Astrocyte (in vitro differentiated cells and primary cell): Measurements from ENCODE around the gene ZNF284. TPM values are rescaled to one million over a fixed set of nuclear protein-coding genes. Genes with fewer than 3 reads are reported as not detected.

ENCODE experiments used
- DNase-seq: peaks from one replicate; pipeline ENCODE4 v3.0.0-alpha.2; 2010; ENCODE audit warnings: low read depth
- FAIRE-seq: peaks from 2 replicates; lab custom pipeline; 2011; peaks lifted over from hg19 to GRCh38; lab: Jason Lieb, UNC
- H2AFZ ChIP-seq: 2 replicates; pipeline ENCODE4 v1.6.0; 2012; ENCODE audit warnings: low read depth, low read length, inconsistent platforms
- H3K27ac ChIP-seq: 2 replicates; pipeline ENCODE4 v1.5.1; 2011; ENCODE audit warnings: low read depth, low read length, inconsistent platforms
- H3K27me3 ChIP-seq: 2 replicates; pipeline ENCODE4 v1.6.0; 2011; ENCODE audit warnings: low read length, inconsistent platforms; ENCODE audit not compliant: insufficient read depth
- H3K36me3 ChIP-seq: 2 replicates; pipeline ENCODE4 v1.5.1; 2011; ENCODE audit warnings: low read length, inconsistent platforms; ENCODE audit not compliant: insufficient read depth
- H3K4me1 ChIP-seq: 2 replicates; pipeline ENCODE4 v1.5.1; 2011; ENCODE audit warnings: low read length, inconsistent platforms; ENCODE audit not compliant: insufficient read depth
- H3K4me2 ChIP-seq: 2 replicates; pipeline ENCODE4 v1.6.0; 2012; ENCODE audit warnings: low read length, inconsistent platforms
- H3K4me3 ChIP-seq: 2 replicates; pipeline ENCODE4 v1.5.1; 2011; ENCODE audit warnings: low read depth, mild to moderate bottlenecking, low read length, inconsistent platforms; ENCODE audit not compliant: insufficient read depth
- H3K79me2 ChIP-seq: 2 replicates; pipeline ENCODE4 v1.6.0; 2012; ENCODE audit warnings: mild to moderate bottlenecking, low read length, inconsistent platforms; ENCODE audit not compliant: insufficient read depth
- H3K9ac ChIP-seq: 2 replicates; pipeline ENCODE4 v1.6.0; 2012; ENCODE audit warnings: mild to moderate bottlenecking, low read length, inconsistent platforms
- H3K9me3 ChIP-seq: 2 replicates; pipeline ENCODE4 v1.5.1; 2012; ENCODE audit warnings: low read depth, mild to moderate bottlenecking, low read length, inconsistent platforms; ENCODE audit not compliant: insufficient read depth
- H4K20me1 ChIP-seq: 2 replicates; pipeline ENCODE4 v1.6.0; 2012; ENCODE audit warnings: low read length, inconsistent platforms; ENCODE audit not compliant: insufficient read depth
- H3K27ac Mint-ChIP-seq: one replicate; pipeline ENCODE4 v1.8.0; 2021; ENCODE audit warnings: mild to moderate bottlenecking, mixed read lengths; ENCODE audit not compliant: unreplicated experiment
- H3K27me3 Mint-ChIP-seq: one replicate; pipeline ENCODE4 v1.8.0; 2021; ENCODE audit warnings: low read depth, mixed read lengths; ENCODE audit not compliant: unreplicated experiment
- H3K36me3 Mint-ChIP-seq: one replicate; pipeline ENCODE4 v1.8.0; 2021; ENCODE audit warnings: low read depth, mixed read lengths; ENCODE audit not compliant: unreplicated experiment
- H3K4me1 Mint-ChIP-seq: one replicate; pipeline ENCODE4 v1.8.0; 2021; ENCODE audit warnings: low read depth, mixed read lengths; ENCODE audit not compliant: unreplicated experiment
- H3K4me3 Mint-ChIP-seq: one replicate; pipeline ENCODE4 v1.8.0; 2021; ENCODE audit warnings: mild to moderate bottlenecking, moderate library complexity, mixed read lengths; ENCODE audit not compliant: unreplicated experiment
- H3K9me3 Mint-ChIP-seq: one replicate; pipeline ENCODE4 v1.8.0; 2021; ENCODE audit warnings: mild to moderate bottlenecking, mixed read lengths; ENCODE audit not compliant: unreplicated experiment
- CTCF ChIP-seq: IDR thresholded peaks from 2 replicates; pipeline ENCODE4 v1.5.1; 2011; ENCODE audit warnings: low read depth, mild to moderate bottlenecking, inconsistent platforms, low read length, moderate library complexity; ENCODE audit not compliant: insufficient read depth
- EZH2 ChIP-seq: IDR thresholded peaks from 2 replicates; pipeline ENCODE4 v1.6.1; 2012; ENCODE audit warnings: mild to moderate bottlenecking, low read length, inconsistent platforms; ENCODE audit not compliant: insufficient read depth
- total RNA-seq: library from RNA; stranded (reverse); gene quantifications from 2 replicates; pipeline ENCODE4 v1.2.1, GENCODE V29; 2021

ZNF284 gene
- total RNA-seq, 1 donor from 2014 or later: 3.7 TPM

GRCh38 chr19:44093931-44094765 lies 22.2 kb downstream of the ZNF284 start, which contains the start of gene ZNF224:
Gene ZNF224 (plus strand): TSS chr19:44094361. CDS start chr19:44097874, 3,513 bp downstream.
- Histone ChIP-seq H3K9me3 (no peaks in the 10 kb centered on the region), H3K9ac (peak within 1 kb of the TSS; percentile 92), H2AFZ (peak within 1 kb of the TSS; percentile 99), H3K27ac (peak within 1 kb of the TSS; percentile 63), H3K4me3 (peak within 1 kb of the TSS; percentile 97), H3K36me3 (no peaks in the 10 kb centered on the region), H3K27me3 (no peaks in the 10 kb centered on the region), H4K20me1 (no peaks in the 10 kb centered on the region), H3K4me2 (peak within 1 kb of the TSS; percentile 97), H3K4me1 (no peaks in the 10 kb centered on the region), H3K79me2 (peaks cover 26% of the 10 kb centered on the region)
- DNase-seq: peak; percentile 83
- Mint-ChIP-seq H3K9me3 (no peaks in the 10 kb centered on the region), H3K36me3 (peaks cover 4% of the 10 kb centered on the region), H3K27ac (peak within 1 kb of the TSS; percentile 93), H3K4me1 (peaks cover 3% of the 10 kb centered on the region), H3K27me3 (no peaks in the 10 kb centered on the region), H3K4me3 (peak within 1 kb of the TSS; percentile 99)
- TF ChIP-seq EZH2: no peak
- TF ChIP-seq CTCF: no peak
- peak; percentile 92 for FAIRE-seq

- DNase-seq (no peak), FAIRE-seq (no peak)
- Histone ChIP-seq H3K36me3 (peaks cover 30% of the 10 kb centered on the region), H3K4me3 (no peak overlapping the region), H3K79me2 (no peaks in the 10 kb centered on the region), H3K9ac (no peak overlapping the region), H4K20me1 (no peaks in the 10 kb centered on the region), H3K4me2 (no peak overlapping the region), H3K27ac (no peak overlapping the region), H3K9me3 (peaks cover 30% of the 10 kb centered on the region), H3K27me3 (no peaks in the 10 kb centered on the region), H3K4me1 (no peaks in the 10 kb centered on the region), H2AFZ (no peak overlapping the region)
- TF ChIP-seq EZH2 (no peak), CTCF (no peak)
- Mint-ChIP-seq H3K27me3 (no peaks in the 10 kb centered on the region), H3K4me1 (peaks cover 4% of the 10 kb centered on the region), H3K4me3 (no peak overlapping the region), H3K27ac (no peak overlapping the region), H3K36me3 (peaks cover 45% of the 10 kb centered on the region), H3K9me3 (peaks cover 32% of the 10 kb centered on the region)
These were observed 35.8 kb downstream of the ZNF284 start for GRCh38 chr19:44107751-44108150.

- no peak overlapping the region for H3K4me3 Mint-ChIP-seq
- no peak for DNase-seq
- H3K36me3 Mint-ChIP-seq: peaks cover 32% of the 10 kb centered on the region
- H3K79me2 ChIP-seq: peaks cover 9% of the 10 kb centered on the region
- H3K27me3 ChIP-seq: no peaks in the 10 kb centered on the region
- no peak overlapping the region for H3K9ac ChIP-seq
- TF ChIP-seq EZH2 (no peak), CTCF (no peak)
- no peaks in the 10 kb centered on the region for H4K20me1 ChIP-seq
- peaks cover 27% of the 10 kb centered on the region for H3K9me3 Mint-ChIP-seq
- no peak overlapping the region for H3K27ac Mint-ChIP-seq
- H3K36me3 ChIP-seq: peaks cover 21% of the 10 kb centered on the region
- no peak for FAIRE-seq
- peaks cover 4% of the 10 kb centered on the region for H3K4me1 Mint-ChIP-seq
- H3K27ac ChIP-seq: no peak overlapping the region
- H3K9me3 ChIP-seq: peaks cover 30% of the 10 kb centered on the region
- no peak overlapping the region for H3K4me2 ChIP-seq
- H2AFZ ChIP-seq: no peak overlapping the region
- no peak overlapping the region for H3K4me3 ChIP-seq
- H3K4me1 ChIP-seq: peaks cover 5% of the 10 kb centered on the region
- no peaks in the 10 kb centered on the region for H3K27me3 Mint-ChIP-seq
These were observed 37.5 kb downstream of the ZNF284 start for GRCh38 chr19:44109458-44109857.
